Stimulated activated CD8-positive, alpha-beta memory T cell treated with anti-CD3 and anti-CD28 coated beads, Interleukin-15, amount 100 ng/mL, for 1 hour (primary cell): Measurements from ENCODE around the gene LCMT1.
"Not testable (repeated sequence)": the region's sequence is repeated elsewhere in the genome, so short reads cannot be mapped to it uniquely, and the experiment has no call there.

ENCODE experiments used
- DNase-seq: peaks from one replicate; pipeline ENCODE4 v3.0.0-alpha.2; 2020; ENCODE audit warnings: low read depth

Gene LCMT1

GRCh38 chr16:25143928-25144327 lies 32.4 kb downstream of the LCMT1 start:
- no peak for DNase-seq

GRCh38 chr16:25148568-25149215 lies 37.1 kb downstream of the LCMT1 start:
- DNase-seq = no peak

GRCh38 chr16:25151996-25152395 lies 40.5 kb downstream of the LCMT1 start:
- no peak for DNase-seq

GRCh38 chr16:25155553-25156460 lies 44.3 kb downstream of the LCMT1 start:
- no peak for DNase-seq

- no peak for DNase-seq
These were observed 45.8 kb downstream of the LCMT1 start for GRCh38 chr16:25157271-25157875.

DNA sequence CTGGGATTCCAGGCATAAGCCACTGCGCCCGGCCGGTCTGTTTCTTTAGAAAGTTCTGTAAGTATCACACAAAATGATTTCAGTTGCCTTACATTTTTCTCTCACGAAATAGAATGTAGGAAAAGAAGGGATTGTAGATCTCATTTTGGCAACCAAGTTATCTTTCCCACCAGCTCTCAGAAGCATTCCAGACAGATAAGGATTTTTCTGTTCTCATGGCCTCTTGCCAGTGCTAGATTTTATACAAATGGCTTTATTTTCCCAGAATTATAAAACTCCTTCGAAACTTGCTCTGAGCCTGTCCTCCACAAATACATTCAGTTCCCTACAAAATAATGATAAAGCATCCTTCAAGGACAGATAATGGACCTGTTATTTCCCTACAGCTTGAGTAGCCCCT lies 46.9 kb downstream of the LCMT1 start:
- no peak for DNase-seq

GRCh38 chr16:25161753-25162367 lies 50.3 kb downstream of the LCMT1 start:
- DNase-seq = no peak

- no peak for DNase-seq
These were observed 52.1 kb downstream of the LCMT1 start for GRCh38 chr16:25163683-25164082.

DNA sequence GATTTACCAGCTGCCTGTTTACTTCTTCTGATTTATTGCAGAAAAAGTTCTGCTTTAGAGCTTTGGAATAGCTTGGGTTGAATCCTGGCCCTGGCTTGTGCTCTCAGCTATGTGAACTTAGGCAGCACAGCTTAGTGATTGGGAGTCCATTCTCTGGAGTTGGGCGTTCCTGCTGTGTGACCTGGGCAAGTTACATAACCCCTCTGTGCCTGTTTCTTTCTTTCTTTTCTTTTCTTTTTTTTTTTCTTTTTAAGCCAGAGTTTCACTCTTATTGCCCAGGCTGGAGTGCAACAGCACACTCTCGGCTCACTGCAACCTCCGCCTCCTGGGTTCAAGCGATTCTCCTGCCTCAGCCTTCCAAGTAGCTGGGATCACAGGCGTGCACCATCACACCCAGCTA lies 53.7 kb downstream of the LCMT1 start:
- no peak for DNase-seq

GRCh38 chr16:25167920-25168319 lies 56.4 kb downstream of the LCMT1 start:
- DNase-seq = not testable (repeated sequence)

- no peak for DNase-seq
These were observed 59.8 kb downstream of the LCMT1 start for GRCh38 chr16:25171390-25171789.

GRCh38 chr16:25172831-25173230 lies 61.3 kb downstream of the LCMT1 start:
- DNase-seq = no peak

GRCh38 chr16:25174285-25174684 lies 62.7 kb downstream of the LCMT1 start:
- DNase-seq = no peak

GRCh38 chr16:25176136-25176535 lies 64.6 kb downstream of the LCMT1 start:
- DNase-seq = no peak

- DNase-seq = no peak
These were observed 65.9 kb downstream of the LCMT1 start for GRCh38 chr16:25177512-25177830.

DNA sequence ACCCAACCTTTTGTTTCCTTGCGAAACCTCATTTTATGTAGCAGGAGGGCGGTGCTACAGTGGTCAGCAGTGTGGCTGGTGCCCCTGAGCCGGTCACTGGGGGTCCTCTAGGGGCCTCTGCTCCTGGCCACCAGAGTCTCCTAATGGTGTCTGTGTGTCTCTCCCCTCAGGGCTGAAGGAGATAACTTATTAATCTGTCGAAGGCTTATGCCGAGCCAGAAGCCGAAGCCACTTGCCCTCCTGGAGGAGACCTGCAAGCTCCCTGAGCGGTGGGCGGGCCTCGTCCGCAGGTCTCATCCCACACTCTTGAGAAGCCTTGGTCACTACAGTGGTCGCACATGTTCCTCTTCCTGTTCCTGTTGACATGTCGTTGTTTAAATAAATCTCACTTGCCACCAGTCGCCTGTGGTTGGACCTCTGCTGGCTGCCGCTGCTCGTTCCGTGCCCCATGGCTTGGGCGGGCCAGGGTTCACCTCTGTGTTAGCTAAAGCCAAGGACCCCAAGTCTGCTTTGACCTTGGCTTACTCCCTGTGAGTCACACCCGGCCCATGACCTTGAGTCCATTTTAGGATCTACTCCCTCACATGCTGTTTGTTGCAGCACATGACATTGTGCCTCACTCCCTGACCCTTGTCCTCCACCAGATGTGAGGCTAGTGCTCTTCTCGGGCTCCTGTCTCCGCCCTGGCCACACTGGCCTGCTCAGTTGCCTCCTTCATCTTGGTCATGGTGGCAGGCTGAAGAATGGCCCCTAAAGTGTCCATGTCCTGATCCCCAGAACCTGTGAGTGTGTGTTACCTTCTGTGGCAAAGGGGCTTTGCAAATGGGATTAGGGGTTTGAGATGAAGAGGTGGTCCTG lies 66.5 kb downstream of the LCMT1 start:
- DNase-seq = no peak

DNA sequence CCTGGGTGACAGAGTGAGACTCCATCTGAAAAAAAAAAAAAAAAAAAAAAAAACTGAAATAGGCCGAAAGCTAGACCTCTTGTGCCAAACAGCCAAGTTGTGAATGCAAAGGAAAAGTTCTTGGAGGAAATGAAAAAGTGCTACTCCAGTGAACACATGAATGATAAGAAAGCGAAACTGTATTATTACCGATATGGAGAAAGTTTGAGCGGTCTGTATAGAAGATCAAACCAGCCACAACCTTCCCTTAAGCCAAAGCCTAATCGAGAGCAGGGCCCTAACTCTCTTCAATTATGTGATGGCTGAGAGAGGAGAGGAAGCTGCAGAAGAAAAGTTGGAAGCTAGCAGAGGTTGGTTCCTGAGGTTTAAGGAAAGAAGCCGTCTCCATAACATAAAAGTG lies 69.7 kb downstream of the LCMT1 start:
- DNase-seq = not testable (repeated sequence)

DNA sequence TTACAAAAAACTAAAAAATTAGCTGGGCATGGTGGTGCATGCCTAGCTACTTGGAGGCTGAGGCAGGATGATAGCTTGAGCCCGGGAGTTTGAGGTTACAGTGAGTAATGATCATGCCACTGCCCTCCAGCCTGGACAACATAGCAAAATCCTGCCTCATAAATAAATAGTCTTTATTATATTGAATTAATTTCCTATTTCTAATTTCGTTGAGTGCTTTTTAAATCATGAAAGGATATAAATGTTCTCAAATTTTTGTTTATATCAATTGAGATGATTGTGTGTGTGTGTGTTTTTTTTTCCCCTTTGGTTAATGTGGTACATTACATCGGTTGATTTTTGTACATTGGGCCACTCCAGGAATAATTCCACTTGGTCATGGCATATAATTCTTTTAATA lies 73.2 kb downstream of the LCMT1 start:
- DNase-seq = no peak

DNA sequence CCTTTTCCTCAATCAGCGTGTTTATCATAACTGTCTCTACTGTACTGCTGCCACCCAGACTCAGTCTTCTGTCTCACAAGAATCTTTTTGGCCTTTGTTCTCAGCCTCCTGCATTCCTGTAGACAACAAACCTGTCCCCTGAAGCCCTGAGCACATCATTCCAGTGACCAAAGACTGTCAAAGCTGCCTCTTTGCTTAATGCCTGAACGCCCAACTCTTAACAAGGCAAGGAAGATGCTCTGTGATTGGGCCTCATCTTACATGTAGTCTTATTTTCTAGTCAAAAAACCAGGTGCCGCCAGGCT lies 75.9 kb downstream of the LCMT1 start:
- DNase-seq = no peak

DNA sequence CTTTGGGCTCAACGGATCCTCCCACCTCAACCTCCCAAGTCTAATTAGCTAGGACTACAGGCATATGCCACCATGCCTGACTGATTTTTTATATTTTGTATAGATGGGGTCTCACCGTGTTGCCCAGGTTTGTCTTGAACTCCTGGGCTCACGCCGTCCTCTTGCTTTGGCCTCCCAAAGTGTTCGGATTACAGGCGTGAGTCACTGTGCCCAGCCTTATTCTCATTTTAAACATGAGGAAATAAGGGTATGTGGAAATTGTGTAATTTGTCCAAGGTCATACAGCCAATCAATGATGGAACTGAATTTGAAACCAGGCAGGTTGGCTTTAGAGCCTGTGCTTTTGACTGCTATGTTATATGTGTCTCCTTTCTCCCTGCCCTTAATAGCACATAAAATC lies 77.8 kb downstream of the LCMT1 start:
- DNase-seq = no peak

DNA sequence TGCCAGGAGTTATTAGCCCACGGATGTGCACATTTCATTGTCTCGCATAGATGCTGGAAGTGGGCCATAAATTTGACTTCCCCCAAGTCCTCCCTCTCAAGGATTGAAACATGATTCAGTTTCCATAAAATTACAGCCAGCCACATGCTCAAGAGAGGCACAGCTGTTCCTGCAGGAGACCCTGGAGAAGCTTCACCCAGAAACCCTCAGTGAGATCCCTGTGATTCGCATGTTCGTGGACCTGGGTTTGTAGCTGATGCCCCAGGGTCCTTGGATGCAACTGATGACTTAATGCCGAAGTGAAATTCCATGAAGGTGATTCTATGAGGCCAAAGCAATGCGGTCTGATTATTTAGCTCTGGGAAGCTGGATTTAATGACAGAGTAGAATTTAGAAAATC lies 80.6 kb downstream of the LCMT1 start:
- no peak for DNase-seq

DNA sequence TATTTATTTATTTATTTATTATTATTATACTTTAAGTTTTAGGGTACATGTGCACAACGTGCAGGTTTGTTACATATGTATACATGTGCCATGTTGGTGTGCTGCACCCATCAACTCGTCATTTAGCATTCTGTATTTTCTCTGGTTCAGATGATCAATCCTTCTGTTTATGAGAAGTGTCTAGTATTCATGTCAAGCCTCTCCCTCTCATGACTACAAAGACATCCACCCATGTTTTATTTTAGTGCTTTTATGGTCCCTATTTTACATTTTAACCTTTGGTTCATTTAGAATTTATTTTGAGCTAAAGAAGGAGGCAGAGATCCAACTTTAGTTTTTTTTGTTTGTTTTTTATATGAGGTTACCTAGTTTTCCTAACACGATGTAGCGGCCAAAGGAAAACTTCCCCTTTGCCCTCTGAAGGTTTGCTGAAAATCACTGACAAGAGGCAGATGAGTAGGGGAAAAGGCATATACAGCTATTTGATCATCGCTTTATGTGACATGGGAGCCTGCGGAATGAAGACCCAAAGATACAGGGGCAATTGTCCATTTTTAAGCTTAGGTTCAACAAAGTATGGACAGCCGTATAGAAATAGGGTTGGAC lies 82.8 kb downstream of the LCMT1 start:
- DNase-seq = no peak
